Fibroblast of skin of right biceps (primary cell): ENCODE results near the gene PWWP2B.
A peak's percentile ranks its signal among the peaks of the same experiment; 100 is the strongest.

Experiments
- DNase-seq: peaks from one replicate; pipeline ENCODE4 v3.0.0-alpha.2; 2013

PWWP2B gene

DNA sequence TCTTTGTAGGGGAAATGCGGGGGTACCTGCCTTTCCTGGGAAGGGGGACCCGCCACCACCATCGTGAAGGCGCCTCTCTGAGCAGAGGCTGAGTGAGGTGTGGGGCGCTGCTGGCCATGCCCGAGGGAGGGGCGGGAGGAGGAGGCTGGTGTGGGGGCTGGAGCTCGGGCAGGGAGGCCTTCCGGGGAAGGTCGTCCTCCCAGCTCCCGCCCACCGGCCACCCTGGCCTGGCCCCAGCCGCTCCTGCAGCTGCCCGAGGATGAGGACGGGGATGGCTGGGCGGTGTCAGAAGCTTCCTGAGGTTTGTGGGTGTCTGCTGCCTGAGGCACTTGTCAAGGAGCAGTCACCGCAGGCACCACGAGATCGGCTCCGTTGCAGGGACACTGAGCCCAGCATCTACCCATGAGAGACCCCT lies 11.4 kb downstream of the PWWP2B start:
- no peak for DNase-seq

DNA sequence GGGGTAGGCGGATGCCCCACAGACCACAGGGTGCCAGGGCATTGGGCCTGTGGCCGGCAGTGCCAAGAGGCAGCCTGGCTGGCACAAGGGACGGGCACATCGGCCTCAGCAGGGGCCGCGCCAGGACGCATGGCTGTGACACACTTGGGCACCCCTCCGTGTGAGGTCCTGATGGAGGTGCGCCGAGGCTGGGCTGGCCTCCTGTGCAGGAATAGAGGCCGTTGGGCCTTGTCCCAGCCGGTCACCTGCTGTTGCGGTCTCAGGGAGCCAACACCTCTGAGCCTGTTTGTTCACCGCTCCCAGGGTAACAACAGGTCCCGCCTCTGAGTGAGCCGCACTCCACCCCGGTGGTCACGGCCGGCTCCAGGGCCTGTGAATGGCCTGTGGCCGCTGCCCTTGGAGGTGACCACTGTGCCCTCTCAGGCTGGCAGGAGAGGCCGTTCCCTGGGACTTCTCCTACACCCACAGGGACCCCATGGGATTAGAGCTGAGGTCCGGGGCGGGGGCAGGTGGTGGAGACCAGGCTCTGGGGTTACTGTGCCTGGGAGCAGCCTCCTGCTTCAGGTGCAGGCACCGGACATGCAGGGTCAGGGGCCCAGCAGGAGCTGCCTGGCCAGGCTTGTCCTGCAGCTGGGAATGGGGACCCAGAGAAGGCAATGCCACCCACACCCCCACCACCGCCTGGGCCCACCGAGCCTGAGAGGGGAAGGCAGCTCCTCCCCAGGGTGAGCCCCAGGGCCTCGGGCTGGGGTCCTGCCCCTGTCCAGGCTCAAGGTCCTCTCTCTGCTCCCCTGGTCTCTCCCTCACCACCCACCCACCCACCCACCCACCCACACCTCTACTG lies 12.0 kb downstream of the PWWP2B start:
- DNase-seq: no peak

DNA sequence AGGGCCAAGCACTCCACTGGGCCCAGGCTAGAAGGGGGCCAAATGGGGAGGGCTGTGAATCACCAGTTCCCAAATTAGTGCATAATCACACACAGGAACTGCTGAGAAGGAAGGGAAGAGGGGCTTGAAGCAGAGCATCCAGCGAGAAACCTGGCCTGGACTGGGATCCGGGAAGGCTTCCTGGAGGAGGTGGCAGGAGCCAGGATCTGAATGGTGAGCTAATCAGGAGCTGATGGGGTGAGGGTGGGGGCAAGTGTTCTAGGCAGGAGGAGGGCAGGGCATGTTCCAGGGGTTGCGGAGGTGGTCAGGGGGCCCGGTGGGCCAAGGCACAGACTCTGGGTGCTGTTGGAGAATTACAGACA lies 12.6 kb downstream of the PWWP2B start:
- no peak for DNase-seq

DNA sequence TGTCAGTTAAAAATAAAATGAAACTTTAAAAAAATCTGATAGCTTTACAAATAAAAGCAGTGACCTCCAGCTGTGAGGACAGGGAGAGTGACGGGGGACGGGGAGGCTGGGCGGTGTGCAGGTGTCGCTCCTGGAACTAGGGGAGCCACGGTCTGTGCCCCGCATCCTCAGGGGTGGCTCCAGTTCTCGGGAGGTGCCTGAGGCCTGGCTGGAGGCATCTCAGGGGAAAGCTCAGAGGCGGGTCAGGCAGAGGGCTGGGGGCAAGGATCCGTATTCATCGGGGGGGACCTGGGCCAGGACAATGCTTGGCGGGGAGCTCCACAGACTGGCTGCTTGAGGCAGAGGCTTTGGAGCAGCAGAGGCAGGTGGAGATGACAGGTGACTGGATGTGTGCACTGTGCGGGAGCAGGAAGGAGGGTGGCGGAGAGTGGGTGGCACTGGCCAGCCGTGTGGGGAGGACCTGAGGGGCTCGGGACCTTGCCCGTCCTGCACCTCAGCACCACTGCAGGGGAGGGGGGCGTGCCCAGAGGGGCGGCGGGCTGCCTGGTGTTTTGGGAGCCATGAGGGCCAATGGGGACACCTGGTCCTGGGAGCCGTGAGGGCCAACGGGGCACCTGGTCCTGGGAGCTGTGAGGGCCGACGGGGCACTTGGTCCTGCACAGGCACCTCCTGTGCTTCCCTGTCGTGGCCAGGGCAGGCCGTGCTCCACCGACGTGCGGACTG lies 13.2 kb downstream of the PWWP2B start:
- DNase-seq: no peak

DNA sequence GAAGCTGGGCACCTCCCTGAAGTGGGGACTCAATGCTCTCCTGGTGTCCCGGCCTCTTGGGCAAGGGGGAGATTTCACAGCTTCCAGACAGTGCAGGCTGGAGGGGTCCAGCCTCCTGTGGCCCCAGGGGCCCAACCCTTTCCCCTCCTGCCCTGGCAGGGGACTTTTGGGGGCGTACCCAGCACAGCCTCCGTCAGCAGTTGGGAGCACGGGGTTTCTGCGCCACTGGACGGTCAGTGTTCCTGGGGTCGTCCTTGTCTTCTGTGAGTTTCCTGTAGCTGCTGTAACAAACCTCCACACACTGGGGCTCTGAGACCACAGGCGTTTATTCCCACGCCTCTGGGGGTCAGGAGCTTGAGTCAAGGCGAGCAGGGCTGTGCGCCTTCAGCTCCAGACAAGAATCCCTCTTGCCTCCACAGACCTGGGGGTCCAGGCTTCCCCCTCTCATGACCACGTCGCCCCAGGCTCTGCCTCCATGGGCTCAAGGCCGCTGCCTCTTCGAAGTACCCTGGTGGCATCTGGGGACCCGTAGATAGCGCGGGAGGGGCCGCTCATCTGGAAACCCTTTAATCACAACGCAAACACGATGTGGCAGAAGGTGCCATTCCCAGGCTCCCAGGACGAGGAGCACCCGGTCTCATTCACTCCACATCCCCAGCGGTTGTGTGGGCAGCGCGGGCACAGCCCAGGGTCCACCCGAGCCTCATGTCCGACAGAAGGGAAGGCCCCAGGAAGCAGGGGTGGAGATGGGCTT lies 14.0 kb downstream of the PWWP2B start:
- no peak for DNase-seq

DNA sequence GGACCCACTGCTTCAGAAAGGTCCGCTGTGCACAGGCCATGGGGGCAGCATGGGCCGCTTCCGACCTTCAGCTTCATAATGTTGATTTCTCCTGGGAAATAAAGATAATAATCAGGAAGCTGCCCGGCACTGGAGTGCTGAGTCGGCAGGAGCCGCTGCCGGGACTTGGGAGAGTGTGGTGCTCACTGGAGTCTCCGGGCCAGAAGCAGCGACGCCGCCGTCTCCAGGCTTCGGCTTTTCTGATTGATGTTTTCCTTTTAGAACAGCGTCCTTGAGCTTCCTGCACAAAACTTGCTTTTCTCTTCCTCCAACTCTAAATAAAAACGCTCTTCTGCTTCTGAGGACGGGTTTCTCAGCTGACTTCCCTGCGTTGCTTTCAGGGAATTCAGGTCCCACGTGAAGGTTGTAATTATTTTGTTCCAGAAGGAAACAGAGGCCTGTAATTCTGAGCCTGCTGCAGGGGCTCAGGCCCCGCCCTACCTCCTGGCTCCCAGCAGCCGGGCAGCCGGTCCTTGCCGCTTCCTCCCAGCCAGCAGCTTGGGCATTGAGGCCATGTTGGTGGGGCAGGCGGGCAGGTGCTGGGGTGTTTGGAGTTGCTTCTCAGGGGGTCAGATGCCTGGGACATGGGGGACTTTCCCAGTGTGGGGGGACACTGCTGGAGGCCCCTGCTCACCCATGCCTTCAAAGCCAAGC lies 14.7 kb downstream of the PWWP2B start:
- peak; percentile 43 for DNase-seq

DNA sequence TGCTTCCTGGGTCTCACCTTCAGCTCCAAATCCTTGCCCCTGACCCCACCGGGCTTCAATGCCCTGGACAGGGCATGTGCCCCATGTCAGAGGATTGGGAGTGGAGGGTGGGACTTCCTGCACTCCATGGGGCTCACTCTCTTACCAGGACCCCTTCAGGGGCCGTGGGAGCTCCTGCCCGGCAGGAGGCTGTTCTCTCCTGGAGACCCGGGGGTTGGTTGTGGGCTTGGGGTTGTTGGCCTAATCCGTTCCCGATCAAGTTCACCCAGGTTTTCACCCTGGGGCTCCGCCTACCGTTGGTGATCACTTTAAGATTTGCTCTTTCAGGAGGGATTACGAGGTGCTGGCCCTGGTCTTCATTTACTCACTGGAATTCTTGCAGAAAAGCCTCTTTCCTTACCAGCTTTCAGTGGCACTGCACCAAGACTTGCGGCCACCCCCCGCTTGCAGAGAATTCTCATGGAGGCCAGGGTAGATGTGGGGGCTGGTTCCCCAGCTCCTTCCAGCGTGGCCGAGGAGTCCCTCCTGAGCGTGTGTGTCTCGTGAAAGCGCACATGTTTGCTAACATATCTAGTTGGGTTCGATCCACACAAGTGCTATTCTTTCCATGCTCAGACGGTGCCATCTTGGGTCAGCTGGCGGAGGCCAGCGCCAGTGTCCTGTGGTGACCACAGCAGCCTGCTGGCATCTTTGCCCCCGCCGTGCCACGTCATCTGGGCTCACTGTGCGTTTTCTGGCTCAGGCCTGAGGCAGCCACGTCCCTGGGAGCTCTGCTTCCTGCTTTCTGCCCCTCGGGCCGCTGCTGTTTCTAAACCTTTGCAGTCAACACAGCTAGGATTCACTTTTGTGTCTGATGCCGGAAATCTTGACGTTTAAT lies 15.6 kb downstream of the PWWP2B start:
- DNase-seq: no peak

DNA sequence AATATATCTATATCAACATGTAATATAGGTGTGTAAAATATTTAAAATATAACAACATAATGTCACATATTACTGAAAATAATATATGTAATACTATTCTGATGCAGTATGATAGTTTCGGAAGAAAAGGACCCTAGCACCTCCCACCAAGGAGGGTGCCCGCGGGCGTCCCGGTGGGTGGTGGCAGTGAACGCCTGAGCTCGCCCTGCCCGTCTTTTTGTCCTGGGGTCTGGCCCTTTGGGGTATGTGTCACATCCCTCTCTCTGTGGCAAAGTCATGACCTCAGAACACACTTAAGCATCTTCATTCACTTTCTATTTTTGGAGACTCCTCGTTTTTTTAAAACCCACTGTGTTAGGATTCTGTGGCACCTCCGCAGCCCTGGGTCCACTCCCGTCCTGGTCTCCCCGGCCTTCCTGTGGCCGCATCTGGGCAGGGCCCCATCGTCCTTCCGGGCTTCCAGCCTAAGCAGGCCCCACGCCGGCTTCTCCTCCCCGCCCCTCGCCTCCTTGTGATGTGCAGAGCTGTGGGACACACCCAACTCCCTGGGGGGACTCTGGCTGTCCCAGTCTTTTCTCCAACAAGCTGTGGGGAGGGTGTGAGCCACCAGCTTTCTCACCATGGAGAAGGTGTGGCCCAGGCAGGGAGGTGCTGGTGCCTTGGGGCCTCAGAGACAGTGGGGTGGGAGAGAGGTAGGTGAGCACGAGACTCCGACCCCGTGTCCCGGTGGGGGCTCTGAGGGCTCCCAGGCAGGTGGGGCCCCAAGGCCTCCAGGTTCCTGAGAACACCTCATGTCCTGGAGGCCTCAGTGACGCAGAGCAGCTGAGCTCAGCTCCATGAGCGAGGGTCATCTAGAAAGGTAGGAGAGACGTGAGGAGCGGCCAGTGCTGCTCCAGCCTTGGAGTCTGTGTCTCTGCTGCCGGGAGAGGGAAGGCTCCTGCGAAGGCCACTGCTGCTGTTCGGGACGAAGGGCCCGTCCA lies 16.5 kb downstream of the PWWP2B start:
- DNase-seq: no peak

DNA sequence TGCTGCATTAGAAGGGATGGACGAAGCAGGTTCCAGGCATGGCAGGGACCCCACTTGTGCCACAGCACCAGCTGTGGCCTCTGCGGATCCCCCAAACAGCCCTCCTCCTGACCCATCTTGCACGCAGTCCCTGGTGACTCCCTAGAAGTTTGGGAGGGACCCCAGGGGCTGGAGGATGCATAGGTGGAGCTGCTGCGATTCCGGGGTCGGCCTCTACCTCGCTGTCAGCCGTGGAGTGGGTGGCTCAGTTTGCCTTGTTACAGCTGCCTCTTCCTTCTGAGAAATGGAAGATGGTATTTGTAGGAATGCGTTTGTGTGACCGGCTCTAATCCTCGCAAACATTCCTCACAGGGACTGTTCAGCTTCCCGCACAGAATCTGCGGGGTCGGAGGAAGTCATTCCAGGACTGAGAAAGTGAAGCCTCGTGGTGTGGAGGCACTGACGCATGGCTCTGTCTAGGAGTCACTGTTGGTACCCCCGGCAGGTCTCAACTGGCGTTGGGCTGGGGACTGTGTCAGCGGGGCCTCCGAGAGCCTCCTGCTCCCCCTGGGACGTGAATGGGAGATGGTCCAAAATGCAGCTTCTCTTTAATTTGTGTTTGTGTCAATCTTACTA lies 17.5 kb downstream of the PWWP2B start:
- peak; percentile 18 for DNase-seq

DNA sequence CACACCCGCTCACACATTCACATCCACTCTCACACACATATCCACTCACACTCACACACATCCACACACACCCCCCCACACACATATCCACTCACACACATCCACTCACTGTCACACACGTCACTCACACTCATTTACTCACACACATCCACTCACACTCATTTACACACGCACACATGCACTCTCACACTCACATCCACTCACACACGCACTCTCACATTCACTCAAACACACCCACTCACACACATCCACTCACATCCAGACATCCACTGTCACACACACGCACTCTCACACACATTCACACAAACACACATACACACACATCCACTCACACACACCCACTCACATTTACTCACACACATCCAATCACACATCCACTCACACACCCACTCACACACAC lies 18.3 kb downstream of the PWWP2B start:
- no peak for DNase-seq

DNA sequence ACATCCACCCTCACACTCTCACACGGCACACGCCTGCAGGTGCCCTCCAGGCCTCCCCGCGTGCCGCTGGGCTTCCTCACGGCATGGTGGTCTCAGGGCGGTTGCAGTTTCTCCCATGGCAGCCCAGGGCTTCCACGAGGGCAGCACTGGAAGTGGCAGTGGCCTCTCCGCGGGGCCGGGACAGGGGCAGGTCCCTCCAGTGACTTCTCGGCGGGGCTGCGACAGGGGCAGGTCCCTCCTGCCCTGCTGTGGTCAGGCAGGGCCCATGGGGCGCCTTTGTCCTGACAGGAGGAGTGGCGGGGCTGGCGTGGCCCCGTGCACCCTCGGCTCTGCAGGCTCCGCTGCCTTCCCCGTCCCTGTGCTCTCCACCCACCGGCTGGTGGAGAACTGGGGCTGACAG lies 19.0 kb downstream of the PWWP2B start:
- DNase-seq: no peak

DNA sequence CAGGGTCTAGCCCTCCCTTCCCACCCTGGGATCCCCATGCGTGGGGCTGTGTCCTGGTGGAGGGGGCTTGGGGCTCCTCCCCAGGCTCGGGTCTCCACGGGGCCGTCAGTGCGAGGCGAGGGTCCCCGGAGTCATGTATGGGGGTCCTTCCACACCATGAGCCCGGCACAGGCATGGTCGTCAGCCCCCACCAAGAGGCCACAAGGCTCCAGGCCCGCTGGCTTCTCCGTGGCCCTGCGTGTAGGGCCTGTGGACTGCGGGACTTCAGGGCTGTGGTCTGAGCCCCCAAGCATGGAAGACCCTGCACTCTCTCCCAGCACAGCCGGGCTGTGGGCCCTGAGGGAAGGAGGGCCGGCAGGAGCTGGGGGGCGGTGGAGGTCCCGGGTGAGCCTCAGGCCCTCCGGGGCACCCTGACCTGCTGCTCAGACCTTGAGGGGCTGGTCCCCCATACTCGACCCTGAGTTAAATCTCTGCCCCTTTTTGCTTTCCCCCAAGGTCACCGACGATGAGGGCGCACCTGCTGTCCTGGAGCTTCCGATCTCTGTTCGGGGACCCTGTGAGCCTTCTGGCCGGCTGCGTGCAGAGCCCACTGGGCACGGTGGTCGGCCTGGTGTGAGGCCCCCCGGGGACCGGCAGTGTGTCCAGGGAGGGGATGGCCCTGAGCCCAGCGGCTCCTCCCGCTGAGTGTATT lies 19.7 kb downstream of the PWWP2B start:
- no peak for DNase-seq

DNA sequence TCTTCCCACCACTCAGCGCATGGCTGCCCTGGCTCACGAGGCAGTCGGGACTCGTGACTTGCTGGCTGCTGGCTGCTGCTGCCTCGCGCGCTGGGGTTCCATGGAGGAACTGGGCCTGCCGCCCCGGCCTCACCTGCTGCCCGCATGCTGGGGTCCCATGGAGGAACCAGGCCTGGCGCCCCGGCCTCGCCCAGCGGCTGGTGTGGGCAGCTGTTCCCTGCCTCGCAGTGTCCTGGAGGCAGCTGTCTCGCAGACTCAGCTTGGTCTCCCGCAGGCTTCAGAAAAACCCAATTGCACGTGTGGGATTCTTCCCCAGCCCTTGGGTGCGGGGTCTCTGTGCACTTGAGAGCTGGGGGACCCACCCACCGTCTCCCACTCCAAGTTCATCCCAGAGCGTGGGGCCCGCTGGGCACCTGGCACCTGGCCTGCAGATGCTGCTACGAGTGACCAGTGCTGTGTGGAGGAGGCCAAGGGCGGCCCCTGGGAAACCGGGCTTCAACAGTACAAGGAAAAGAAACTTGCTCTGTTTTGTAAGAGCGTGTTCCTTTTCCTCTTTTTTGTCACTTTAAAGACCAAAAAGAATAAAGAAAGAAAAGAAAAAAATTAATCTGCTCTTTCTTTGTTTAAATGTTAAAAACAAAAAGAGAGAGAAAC lies 20.4 kb downstream of the PWWP2B start:
- DNase-seq: no peak

DNA sequence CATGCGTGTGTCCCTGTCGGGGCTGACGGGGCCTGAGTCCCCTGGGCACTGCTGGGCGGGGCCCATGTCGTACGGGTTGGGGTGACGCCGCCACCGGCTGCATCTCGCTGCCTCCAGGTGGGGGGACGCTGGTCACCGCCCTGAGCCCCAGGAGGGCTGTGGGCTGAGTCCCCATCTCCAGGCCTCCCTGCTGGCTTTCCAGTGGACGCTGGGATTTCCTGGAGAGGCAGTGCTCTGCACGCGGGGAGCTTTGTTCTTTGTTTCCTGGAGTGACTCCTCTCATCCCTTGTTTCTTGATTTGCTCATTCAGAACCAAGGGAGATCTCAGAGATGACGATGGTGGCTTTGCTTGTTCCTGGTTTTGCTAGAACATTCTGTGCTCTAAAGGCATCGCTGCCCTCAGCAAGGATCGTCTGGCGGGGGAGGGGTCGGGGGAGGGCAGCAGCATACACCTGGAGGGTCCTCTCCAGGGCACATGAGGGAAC lies 21.0 kb downstream of the PWWP2B start:
- no peak for DNase-seq

DNA sequence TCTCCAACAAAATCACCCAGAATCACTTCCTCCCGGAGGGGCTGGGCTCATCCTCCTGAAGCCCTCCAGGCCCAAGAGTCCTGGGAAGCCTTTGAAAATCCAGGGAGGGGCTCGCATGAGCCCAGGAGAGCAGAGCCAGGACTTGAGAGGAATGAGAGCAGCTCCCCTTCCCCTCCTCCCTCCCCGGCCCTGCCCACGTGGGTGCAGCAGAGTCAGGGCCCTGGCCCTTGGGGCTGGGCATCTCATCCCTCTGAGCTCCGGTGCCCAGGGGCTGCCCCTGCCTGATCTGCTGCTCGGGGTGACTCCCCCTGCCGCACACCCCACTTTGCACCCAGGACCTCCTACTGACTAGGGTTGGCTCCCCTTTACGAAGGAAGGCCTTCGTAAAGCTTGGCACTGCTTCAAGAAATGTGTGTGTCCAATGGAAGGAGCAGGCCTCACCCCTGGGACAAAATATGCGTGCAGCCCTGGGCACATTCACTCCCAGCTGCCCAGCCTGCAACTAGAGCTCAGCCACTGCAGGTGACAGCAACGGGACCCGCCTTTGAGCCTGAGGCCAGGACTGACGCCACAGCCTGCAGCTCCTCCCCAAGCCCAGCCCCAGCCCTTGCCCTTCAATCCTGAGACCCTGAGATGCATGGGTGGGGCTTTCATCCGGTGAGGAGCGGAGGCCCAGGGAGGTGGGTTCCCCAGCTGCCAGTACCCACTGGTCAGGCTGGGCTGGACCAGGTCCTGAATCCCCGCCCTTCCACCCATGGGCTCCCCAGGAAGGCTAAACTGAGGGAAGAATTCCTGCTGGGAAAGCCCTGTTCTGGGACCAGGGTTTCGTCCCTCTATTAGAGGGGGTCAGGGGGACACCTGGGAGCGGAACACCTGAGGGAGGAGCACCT lies 21.8 kb downstream of the PWWP2B start:
- DNase-seq: no peak

DNA sequence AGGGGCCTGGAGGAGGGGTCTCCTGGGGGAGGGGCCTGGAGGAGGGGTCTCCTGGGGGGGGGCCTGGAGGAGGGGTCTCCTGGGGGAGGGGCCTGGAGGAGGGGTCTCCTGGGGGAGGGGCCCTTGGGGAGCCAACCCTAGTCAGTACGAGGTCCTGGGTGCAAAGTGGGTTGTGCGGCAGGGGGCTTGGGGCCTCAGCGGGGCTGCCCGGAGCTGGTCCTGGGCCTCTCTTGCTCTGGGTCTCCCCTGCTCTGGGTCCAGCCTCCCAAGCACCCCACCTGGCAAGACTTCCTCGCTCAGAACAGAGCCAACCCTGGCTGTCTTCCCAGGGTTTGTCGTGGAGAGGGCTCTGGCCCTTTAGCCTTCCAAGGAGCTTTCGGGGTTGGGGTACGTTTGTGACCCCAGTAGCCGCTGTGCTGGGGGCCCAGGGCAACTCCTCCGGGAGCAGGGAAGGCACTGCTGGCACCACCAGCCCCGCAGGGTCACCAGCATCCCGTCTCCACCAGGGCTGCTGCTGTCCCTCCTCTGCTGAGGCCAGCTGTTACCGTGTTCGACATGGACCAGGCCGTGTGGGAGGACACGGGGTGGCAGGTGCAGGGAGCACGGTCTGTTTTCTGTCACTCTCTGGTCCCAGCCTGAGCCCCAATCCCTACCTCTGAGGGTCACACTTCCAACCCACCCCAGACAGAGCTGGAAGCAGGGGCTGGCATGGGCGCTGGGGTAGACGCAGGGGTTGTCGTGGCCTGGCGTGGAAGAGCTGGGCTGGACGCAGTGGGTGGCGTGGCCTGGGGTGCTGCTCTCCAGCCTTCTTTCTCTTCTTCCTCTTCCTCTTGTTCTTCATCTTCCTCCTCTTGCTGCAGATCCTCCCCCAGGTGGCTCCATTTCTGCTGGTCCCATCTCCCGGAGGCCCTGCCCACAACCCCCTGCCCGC lies 22.8 kb downstream of the PWWP2B start:
- no peak for DNase-seq

DNA sequence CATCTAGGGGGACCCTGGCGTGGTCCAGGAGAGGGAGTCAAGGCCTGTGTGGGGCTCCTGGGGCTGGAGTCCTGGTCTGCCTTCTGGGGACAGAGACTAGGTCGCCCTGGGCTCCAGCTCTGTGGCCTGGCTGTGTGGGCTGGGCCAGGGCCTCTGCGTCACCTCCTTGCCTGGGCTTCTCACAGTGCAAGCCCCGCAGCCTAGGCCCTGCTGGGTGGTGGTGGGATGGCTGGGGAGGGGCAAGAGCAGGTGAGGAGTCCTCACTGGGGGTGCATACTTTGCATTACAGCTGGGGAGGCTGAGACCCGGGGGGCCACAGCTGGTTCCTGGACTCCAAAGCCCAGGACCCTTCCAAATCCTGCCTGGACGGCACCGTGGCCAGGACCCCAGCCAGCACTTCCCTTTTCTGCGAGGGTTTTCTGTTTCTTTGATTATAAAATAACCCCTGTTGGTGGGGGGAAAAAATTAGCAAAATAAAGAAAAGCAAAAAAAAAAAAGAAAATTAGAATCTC lies 23.5 kb downstream of the PWWP2B start:
- no peak for DNase-seq
